K562 (cell line): ENCODE results near the gene AAK1. TPM values are rescaled to one million over a fixed set of nuclear protein-coding genes. Genes with fewer than 3 reads are reported as not detected.

Experiments used
- ARID1B ChIP-seq: fragments of 450-650 bp; IDR thresholded peaks from 2 replicates; pipeline ENCODE4 v1.6.1; 2016; ENCODE audit warnings: antibody characterized with exemption, mild to moderate bottlenecking, inconsistent platforms
- ATF7 ChIP-seq: fragments of 450-650 bp; IDR thresholded peaks from 2 replicates; pipeline ENCODE4 v1.7.1; 2014; ENCODE audit warnings: mild to moderate bottlenecking, moderate library complexity
- BRF1 ChIP-seq: IDR thresholded peaks from 3 replicates; pipeline ENCODE4 v1.6.1; 2011; ENCODE audit warnings: borderline replicate concordance, mild to moderate bottlenecking; ENCODE audit not compliant: insufficient read length; ENCODE audit errors: extremely low read depth
- CBX3 ChIP-seq, 2 experiments: IDR thresholded peaks; 1 replicate in 1 of 2; 2 replicates in 1 of 2; pipeline ENCODE4 v1.6.1; 2012; ENCODE audit warnings: inconsistent platforms in 2 of 2, low read length in 2 of 2, borderline replicate concordance in 1 of 2, control low read depth in 1 of 2
- ESRRB ChIP-seq: fragments of 250-450 bp; sonication (Bioruptor Pico); IDR thresholded peaks from 2 replicates; pipeline ENCODE4 v1.5.0; 2020; ENCODE audit warnings: mild to moderate bottlenecking, moderate library complexity, borderline replicate concordance
- GABPA ChIP-seq: fragments of 200-800 bp; sonication (Bioruptor generic); conservative IDR thresholded peaks from 2 replicates; pipeline ENCODE4 v1.6.1; 2016; ENCODE audit warnings: low read depth, missing genetic modification characterization, missing compliant biosample characterization
- HDAC6 ChIP-seq: IDR thresholded peaks from 2 replicates; pipeline ENCODE4 v1.6.1; 2012; ENCODE audit warnings: low read depth, mild to moderate bottlenecking, control low read depth, inconsistent platforms, low read length, moderate library complexity
- HDGF ChIP-seq: fragments of 450-650 bp; IDR thresholded peaks from 2 replicates; pipeline ENCODE4 v1.6.1; 2016
- HIVEP1 ChIP-seq: fragments of 250-450 bp; sonication (Bioruptor Pico); IDR thresholded peaks from 2 replicates; pipeline ENCODE4 v1.4.0; 2020; ENCODE audit warnings: mild to moderate bottlenecking
- HNRNPLL ChIP-seq: fragments of 200-400 bp; formaldehyde crosslinking; IDR thresholded peaks from 2 replicates; pipeline ENCODE4 v1.6.1; 2017; ENCODE audit warnings: low read length, low read depth, mild to moderate bottlenecking; ENCODE audit not compliant: poor library complexity, severe bottlenecking
- HNRNPUL1 ChIP-seq: fragments of 200-400 bp; formaldehyde crosslinking; IDR thresholded peaks from 2 replicates; pipeline ENCODE4 v1.6.1; 2017; ENCODE audit warnings: low read length
- MCM3 ChIP-seq: fragments of 450-650 bp; IDR thresholded peaks from 2 replicates; pipeline ENCODE4 v1.6.1; 2016
- RCOR1 ChIP-seq, 2 experiments: IDR thresholded peaks; 2 replicates each; pipeline ENCODE4 v1.6.1; 2012; ENCODE audit warnings: low read depth in 2 of 2, low read length in 2 of 2, borderline replicate concordance in 1 of 2, improper control_type of control experiment in 1 of 2
- SMAD1 ChIP-seq: fragments of 150-350 bp; IDR thresholded peaks from 2 replicates; pipeline ENCODE4 v1.6.1; 2014; ENCODE audit warnings: low read length, low read depth; ENCODE audit not compliant: partially characterized antibody
- YY1 ChIP-seq, 3 experiments: IDR thresholded peaks; 2 replicates each; pipeline ENCODE4 v1.6.1; 2011; ENCODE audit warnings: low read length in 2 of 3, mild to moderate bottlenecking in 2 of 3, moderate library complexity in 2 of 3, borderline replicate concordance in 1 of 3, control low read depth in 1 of 3, low read depth in 1 of 3; ENCODE audit not compliant: insufficient read depth in 3 of 3, insufficient replicate concordance in 2 of 3, control insufficient read depth in 1 of 3, insufficient read length in 1 of 3; ENCODE audit errors: extremely low read depth in 1 of 3
- ZBTB1 ChIP-seq: sonication (generic); formaldehyde crosslinking; IDR thresholded peaks from 2 replicates; pipeline ENCODE4 v1.8.1; 2023; ENCODE audit warnings: missing genetic modification reagents, low read depth, mild to moderate bottlenecking, borderline replicate concordance
- ZBTB26 ChIP-seq: fragments of 450-650 bp; formaldehyde crosslinking; IDR thresholded peaks from 2 replicates; pipeline ENCODE4 v1.4.0; 2022; ENCODE audit warnings: missing genetic modification characterization
- ZC3H4 ChIP-seq: sonication (generic); formaldehyde crosslinking; IDR thresholded peaks from 2 replicates; pipeline ENCODE4 v1.9.0; 2021; ENCODE audit warnings: missing genetic modification reagents, borderline replicate concordance
- ZKSCAN3 ChIP-seq: fragments of 250-450 bp; sonication (Bioruptor Pico); IDR thresholded peaks from 2 replicates; pipeline ENCODE4 v1.4.0; 2020
- ZNF121 ChIP-seq: sonication (generic); formaldehyde crosslinking; conservative IDR thresholded peaks from 2 replicates; pipeline ENCODE4 v1.8.0; 2022; ENCODE audit warnings: missing genetic modification reagents
- ZNF133 ChIP-seq: fragments of 250-450 bp; sonication (Bioruptor Pico); IDR thresholded peaks from 2 replicates; pipeline ENCODE4 v1.4.0; 2020; ENCODE audit warnings: mild to moderate bottlenecking
- ZNF143 ChIP-seq: sonication (generic); formaldehyde crosslinking; IDR thresholded peaks from 2 replicates; pipeline ENCODE4 v1.9.0; 2022; ENCODE audit warnings: mild to moderate bottlenecking, missing genetic modification reagents
- ZNF174 ChIP-seq: fragments of 250-450 bp; sonication (Bioruptor Pico); IDR thresholded peaks from 2 replicates; pipeline ENCODE4 v1.4.0; 2020; ENCODE audit warnings: mild to moderate bottlenecking
- ZNF253 ChIP-seq: fragments of 250-450 bp; sonication (Bioruptor Pico); conservative IDR thresholded peaks from 2 replicates; pipeline ENCODE4 v1.6.1; 2021; ENCODE audit warnings: mild to moderate bottlenecking
- ZNF263 ChIP-seq: sonication (generic); formaldehyde crosslinking; IDR thresholded peaks from 2 replicates; pipeline ENCODE4 v1.8.0; 2022; ENCODE audit warnings: mild to moderate bottlenecking, missing genetic modification reagents, borderline replicate concordance
- ZNF696 ChIP-seq: fragments of 250-450 bp; sonication (Bioruptor Pico); conservative IDR thresholded peaks from 2 replicates; pipeline ENCODE4 v1.4.0; 2020; ENCODE audit warnings: mild to moderate bottlenecking, moderate library complexity
- polyA plus RNA-seq, 8 experiments: library from polyadenylated mRNA; depleted of rRNA in 4 of 8; stranded (reverse) in 5 of 8; unstranded in 3 of 8; fragments of >200 nt; fragmentation: Nextera tagmentation in 2 of 8; fragmentation: Illumina TruSeq in 1 of 8; extraction: Ambion mirVana in 2 of 8; extraction: Trizol in 1 of 8; gene quantifications; 2 replicates each; pipeline versions ENCODE4 v1.2.1 to v1.2.3, GENCODE V29; 2011 to 2014; ENCODE audit warnings: inconsistent platforms in 1 of 8, missing spikeins in 1 of 8
- total RNA-seq, 7 experiments: library from RNA; depleted of rRNA in 6 of 7; stranded (reverse); fragments of >200 nt in 6 of 7; fragmentation: Illumina TruSeq in 2 of 7; extraction: Trizol in 2 of 7; gene quantifications; 2 replicates each; pipeline versions ENCODE4 v1.2.1 to v1.2.3, GENCODE V29; 2011 to 2021; ENCODE audit warnings: low replicate concordance in 1 of 7
- TF ChIP-seq, protein P1 (sequence below): fragments of 250-450 bp; sonication (Bioruptor Pico); IDR thresholded peaks from 2 replicates; pipeline ENCODE4 v1.8.0; 2021; ENCODE audit warnings: mild to moderate bottlenecking, moderate library complexity

AAK1 gene
- total and polyA plus RNA-seq, 9 of the 15 experiments (the other 6 are each of a cell fraction or from before 2014, with no cell fraction given): 0.89 to 17.1 (median 6.0) TPM

DNA sequence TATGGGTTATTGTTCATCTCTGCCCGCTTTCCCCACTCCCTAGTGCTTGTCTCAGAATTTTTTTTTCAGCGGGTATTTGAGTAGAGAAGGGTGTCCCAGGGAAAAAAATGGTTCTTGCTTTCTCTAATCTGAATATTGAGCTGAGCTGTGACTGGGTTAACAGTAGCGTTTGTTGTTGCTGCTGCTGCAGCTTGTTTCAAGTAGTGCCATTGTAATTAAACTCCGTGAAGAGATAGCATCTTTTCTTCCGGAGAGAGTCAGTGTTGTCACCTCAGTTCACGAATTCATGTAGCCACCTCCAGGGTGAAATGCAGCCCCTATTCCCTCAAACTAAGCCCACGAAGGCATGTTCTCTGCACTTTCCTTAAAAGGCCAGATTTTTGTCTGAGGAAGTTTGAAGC is 1.5 kb upstream of the AAK1 start (continued):
- TF ChIP-seq ZNF143 (CRISPR knock-in tag) (no peak), ZNF263 (CRISPR knock-in tag) (no peak), ZBTB1 (CRISPR knock-in tag) (no peak), ATF7 (no peak), ZNF696 (CRISPR knock-in tag) (no peak), ZC3H4 (CRISPR knock-in tag) (no peak), CBX3 (IDR thresholded peaks at IDR 0.05; ENCODE audit: borderline replicate concordance in 1 of 2, low read length in 2 of 2) (no peak), ZKSCAN3 (CRISPR knock-in tag) (no peak), HIVEP1 (no peak), GABPA (tag) (peak; percentile 30; the same call in 1 of the 2 replicates), HNRNPLL (no peak), BRF1 (no peak), YY1 (IDR thresholded peaks at IDR 0.05; ENCODE audit: borderline replicate concordance in 1 of 3, control insufficient read depth in 1 of 3, extremely low read depth in 1 of 3, insufficient read depth in 3 of 3, insufficient read length in 1 of 3, insufficient replicate concordance in 2 of 3, low read depth in 1 of 3, low read length in 2 of 3) (no peak), ARID1B (peak; percentile 29; the same call in 1 of the 2 replicates), ESRRB (CRISPR knock-in tag) (no peak), ZBTB26 (no peak), HNRNPUL1 (no peak), MCM3 (no peak), HDGF (no peak), HDAC6 (no peak), ZNF253 (CRISPR knock-in tag) (no peak), ZNF174 (CRISPR knock-in tag) (no peak), ZNF121 (no peak), RCOR1 (IDR thresholded peaks at IDR 0.05; ENCODE audit: borderline replicate concordance in 1 of 2, low read depth in 2 of 2, low read length in 2 of 2) (no peak), ZNF133 (CRISPR knock-in tag) (no peak), SMAD1 (no peak)
- TF ChIP-seq, protein P1, sequence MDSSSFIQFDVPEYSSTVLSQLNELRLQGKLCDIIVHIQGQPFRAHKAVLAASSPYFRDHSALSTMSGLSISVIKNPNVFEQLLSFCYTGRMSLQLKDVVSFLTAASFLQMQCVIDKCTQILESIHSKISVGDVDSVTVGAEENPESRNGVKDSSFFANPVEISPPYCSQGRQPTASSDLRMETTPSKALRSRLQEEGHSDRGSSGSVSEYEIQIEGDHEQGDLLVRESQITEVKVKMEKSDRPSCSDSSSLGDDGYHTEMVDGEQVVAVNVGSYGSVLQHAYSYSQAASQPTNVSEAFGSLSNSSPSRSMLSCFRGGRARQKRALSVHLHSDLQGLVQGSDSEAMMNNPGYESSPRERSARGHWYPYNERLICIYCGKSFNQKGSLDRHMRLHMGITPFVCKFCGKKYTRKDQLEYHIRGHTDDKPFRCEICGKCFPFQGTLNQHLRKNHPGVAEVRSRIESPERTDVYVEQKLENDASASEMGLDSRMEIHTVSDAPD (CRISPR knock-in tag): no peak
